GM18526 (cell line): ENCODE measurements around the gene TSTD1.

Experiments used
- POLR2A ChIP-seq: IDR thresholded peaks from 3 replicates; pipeline ENCODE4 v1.6.1; 2011; ENCODE audit not compliant: insufficient read length; ENCODE audit errors: extremely low read depth

TSTD1 gene

GRCh38 chr1:161048949-161049722 is 10.4 kb upstream of the TSTD1 start:
- no peak for TF ChIP-seq POLR2A

GRCh38 chr1:161047436-161048420 is 9.0 kb upstream of the TSTD1 start:
- no peak for TF ChIP-seq POLR2A

GRCh38 chr1:161046605-161047228 is 8.0 kb upstream of the TSTD1 start:
- no peak for TF ChIP-seq POLR2A

- TF ChIP-seq POLR2A = peak; percentile 61
Observed at GRCh38 chr1:161045736-161046604, 7.2 kb upstream of the TSTD1 start, which contains the start of gene USF1. USF1 (minus strand) TSS chr1:161045977; CDS start chr1:161043275, 2,702 bp downstream.

GRCh38 chr1:161044908-161045735 is 6.4 kb upstream of the TSTD1 start:
- peak; percentile 56 for TF ChIP-seq POLR2A

- no peak for TF ChIP-seq POLR2A
Observed at GRCh38 chr1:161044535-161044907, 5.8 kb upstream of the TSTD1 start.

- TF ChIP-seq POLR2A = no peak
Observed at GRCh38 chr1:161039546-161039945, 782 bp upstream of the TSTD1 start.

- TF ChIP-seq POLR2A = no peak
Observed at GRCh38 chr1:161039154-161039545, 386 bp upstream of the TSTD1 start.

- TF ChIP-seq POLR2A = no peak
Observed at GRCh38 chr1:161037661-161038522, 872 bp downstream of the TSTD1 start.

GRCh38 chr1:161033751-161034150 is 5.0 kb downstream of the TSTD1 start:
- TF ChIP-seq POLR2A = no peak

- TF ChIP-seq POLR2A = no peak
Observed at GRCh38 chr1:161032409-161032808, 6.4 kb downstream of the TSTD1 start.

GRCh38 chr1:161031874-161032273 is 6.9 kb downstream of the TSTD1 start:
- TF ChIP-seq POLR2A = no peak

- TF ChIP-seq POLR2A = no peak
Observed at GRCh38 chr1:161021970-161022353, 16.8 kb downstream of the TSTD1 start.
